DND-41 (cell line): ENCODE results near the gene TBC1D21.

Experiments
- CTCF ChIP-seq: IDR thresholded peaks from 2 replicates; pipeline ENCODE4 v1.5.1; 2012; ENCODE audit warnings: borderline replicate concordance, low read length, moderate library complexity, mild to moderate bottlenecking; ENCODE audit not compliant: poor library complexity, severe bottlenecking; ENCODE audit errors: extremely low read depth
- EZH2 ChIP-seq: IDR thresholded peaks from 3 replicates; pipeline ENCODE4 v1.6.1; 2012; ENCODE audit warnings: borderline replicate concordance, low read depth, mild to moderate bottlenecking, moderate library complexity, low read length, inconsistent platforms; ENCODE audit not compliant: severe bottlenecking

- TF ChIP-seq CTCF (no peak), EZH2 (no peak)
Measured at GRCh38 chr15:73909651-73910050, 36.3 kb downstream of the TBC1D21 start.
